CD4-positive, CD25-positive, alpha-beta regulatory T cell (primary cell): ENCODE data around the gene PDCD1. TPM values are rescaled to one million over a fixed set of nuclear protein-coding genes. Genes with fewer than 3 reads are reported as not detected.
"Not testable (repeated sequence)": the region's sequence is repeated elsewhere in the genome, so short reads cannot be mapped to it uniquely, and the experiment has no call there.

Experiments used
- ATAC-seq, 2 donors: fragments of 150-1000 bp; cut with Tn5 transposase; one replicate each; pipeline ENCODE4 v1.10.0; 2021; ENCODE audit warnings: low read depth in 2 of 2, moderate number of reproducible peaks in 2 of 2, moderate library complexity in 1 of 2
- DNase-seq, 3 donors: peaks; one replicate each; pipeline versions ENCODE4 v3.0.0 to v3.0.0-alpha.2; 2012 to 2022; ENCODE audit warnings: mixed read lengths in 1 of 3
- H3K27ac ChIP-seq: one replicate; pipeline ENCODE4 v1.7.0; 2013; ENCODE audit warnings: mild to moderate bottlenecking, low read length; ENCODE audit not compliant: insufficient read depth, poor library complexity, severe bottlenecking
- H3K27me3 ChIP-seq: one replicate; pipeline ENCODE4 v1.7.0; 2013; ENCODE audit warnings: low read length; ENCODE audit not compliant: control insufficient read depth, insufficient read depth
- H3K36me3 ChIP-seq: one replicate; pipeline ENCODE4 v1.7.0; 2013; ENCODE audit warnings: mild to moderate bottlenecking, low read length, moderate library complexity; ENCODE audit not compliant: control insufficient read depth, insufficient read depth
- H3K4me1 ChIP-seq: 2 replicates; pipeline ENCODE4 v1.7.0; 2013; ENCODE audit warnings: mild to moderate bottlenecking, low read length; ENCODE audit not compliant: insufficient read depth, control insufficient read depth, poor library complexity, severe bottlenecking
- H3K4me3 ChIP-seq: one replicate; pipeline ENCODE4 v1.7.0; 2013; ENCODE audit warnings: low read depth, mild to moderate bottlenecking, low read length, moderate library complexity
- H3K9me3 ChIP-seq, 2 experiments: 1 replicate in 1 of 2; 2 replicates in 1 of 2; pipeline ENCODE4 v1.7.0; 2013; ENCODE audit warnings: low read length in 2 of 2, mild to moderate bottlenecking in 1 of 2, moderate library complexity in 1 of 2; ENCODE audit not compliant: control insufficient read depth in 2 of 2
- H3K27ac Mint-ChIP-seq, 3 donors: one replicate each; pipeline ENCODE4 v1.8.0; 2020 to 2022; ENCODE audit warnings: mild to moderate bottlenecking in 3 of 3, mixed read lengths in 3 of 3, moderate library complexity in 2 of 3
- H3K27me3 Mint-ChIP-seq: one replicate; pipeline ENCODE4 v1.8.0; 2022; ENCODE audit warnings: mild to moderate bottlenecking, mixed read lengths
- H3K36me3 Mint-ChIP-seq: one replicate; pipeline ENCODE4 v1.8.0; 2020; ENCODE audit warnings: mixed read lengths
- H3K4me1 Mint-ChIP-seq, 4 donors: one replicate each; pipeline ENCODE4 v1.8.0; 2020 to 2022; ENCODE audit warnings: mixed read lengths in 4 of 4, mild to moderate bottlenecking in 1 of 4
- H3K4me3 Mint-ChIP-seq, 4 donors: one replicate each; pipeline ENCODE4 v1.8.0; 2020 to 2022; ENCODE audit warnings: mild to moderate bottlenecking in 4 of 4, mixed read lengths in 4 of 4, moderate library complexity in 3 of 4
- H3K9me3 Mint-ChIP-seq, 7 donors: one replicate each; pipeline ENCODE4 v1.8.0; 2020 to 2022; ENCODE audit warnings: mixed read lengths in 7 of 7, mild to moderate bottlenecking in 3 of 7, moderate library complexity in 2 of 7
- polyA plus RNA-seq, 4 donors: library from polyadenylated mRNA; unstranded; fragments of 300-500 nt; fragmentation: Illumina TruSeq; gene quantifications; one replicate each; pipeline ENCODE4 v1.2.3, GENCODE V29; 2021
- total RNA-seq: library from RNA; stranded (reverse); gene quantifications from one replicate; pipeline ENCODE4 v1.2.3, GENCODE V29; 2022

PDCD1 gene
- total and polyA plus RNA-seq, 5 donors from 2014 or later: 6.0 to 12.3 (median 7.2) TPM

- H3K9me3 ChIP-seq: no peaks in the 10 kb centered on the region
- Mint-ChIP-seq H3K36me3 (no peaks in the 10 kb centered on the region), H3K9me3 (no peaks in the 10 kb centered on the region), H3K4me3 (peak overlapping the region in 3 of 4 donors; percentile 54 to 74 (median 65)), H3K27ac (no peak overlapping the region), H3K27me3 (peaks cover 12% of the 10 kb centered on the region), H3K4me1 (peaks cover 0 to 11% (median 0%) of the 10 kb centered on the region in 4 donors)
- no peaks in the 10 kb centered on the region for H3K36me3 ChIP-seq
- H3K4me1 ChIP-seq: peaks cover 23% of the 10 kb centered on the region
- DNase-seq (peak in 1 of 3 donors; percentile 49), ATAC-seq (peak; percentile 51 to 52)
- no peak overlapping the region for H3K4me3 ChIP-seq
- H3K27ac ChIP-seq: no peak overlapping the region
- no peaks in the 10 kb centered on the region for H3K27me3 ChIP-seq
These were observed 55.0 kb downstream of the PDCD1 start for GRCh38 chr2:241803387-241804325.

- H3K36me3 ChIP-seq: no peaks in the 10 kb centered on the region
- peaks cover 9% of the 10 kb centered on the region for H3K27me3 Mint-ChIP-seq
- peaks cover 23% of the 10 kb centered on the region for H3K4me1 ChIP-seq
- no peak overlapping the region for H3K27ac Mint-ChIP-seq
- H3K36me3 Mint-ChIP-seq: no peaks in the 10 kb centered on the region
- ATAC-seq (no peak), DNase-seq (no peak)
- H3K27me3 ChIP-seq: no peaks in the 10 kb centered on the region
- H3K9me3 Mint-ChIP-seq: no peaks in the 10 kb centered on the region
- peaks cover 0 to 9% (median 0%) of the 10 kb centered on the region in 4 donors for H3K4me1 Mint-ChIP-seq
- H3K27ac ChIP-seq: no peak overlapping the region
- H3K4me3 ChIP-seq: no peak overlapping the region
- H3K9me3 ChIP-seq: no peaks in the 10 kb centered on the region
- H3K4me3 Mint-ChIP-seq: no peak overlapping the region
These were observed 56.0 kb downstream of the PDCD1 start for GRCh38 chr2:241802421-241803318.

- Mint-ChIP-seq H3K27ac (no peak overlapping the region), H3K4me3 (no peak overlapping the region), H3K27me3 (peaks cover 9% of the 10 kb centered on the region), H3K9me3 (no peaks in the 10 kb centered on the region), H3K36me3 (no peaks in the 10 kb centered on the region), H3K4me1 (peaks cover 0 to 9% (median 0%) of the 10 kb centered on the region in 4 donors)
- Histone ChIP-seq H3K27ac (no peak overlapping the region), H3K9me3 (no peaks in the 10 kb centered on the region), H3K27me3 (no peaks in the 10 kb centered on the region), H3K36me3 (no peaks in the 10 kb centered on the region), H3K4me3 (no peak overlapping the region), H3K4me1 (peaks cover 23% of the 10 kb centered on the region)
- DNase-seq: no peak
- ATAC-seq: no peak
These were observed 56.9 kb downstream of the PDCD1 start for GRCh38 chr2:241801611-241802420.

- not testable (repeated sequence) for H3K9me3 ChIP-seq, H3K9me3 Mint-ChIP-seq, H3K27ac ChIP-seq, H3K27ac Mint-ChIP-seq, H3K4me3 ChIP-seq, DNase-seq, H3K4me3 Mint-ChIP-seq, H3K36me3 Mint-ChIP-seq, H3K27me3 ChIP-seq, H3K27me3 Mint-ChIP-seq, H3K4me1 Mint-ChIP-seq, H3K36me3 ChIP-seq, ATAC-seq
- peaks cover 23% of the 10 kb centered on the region for H3K4me1 ChIP-seq
These were observed 58.3 kb downstream of the PDCD1 start for GRCh38 chr2:241800198-241800903.

Other genes with a start within 250 kb of the PDCD1 start
- 47.8 TPM for gene THAP4, start 221.7 kb downstream of the PDCD1 start, total RNA-seq
- 10 to 100 TPM; 37.5 to 42.8 (median 39.6) TPM for gene THAP4, start 221.7 kb downstream of the PDCD1 start, polyA plus RNA-seq
- 158 TPM for gene ATG4B, start 221.2 kb downstream of the PDCD1 start, total RNA-seq
- gene ATG4B, start 221.2 kb downstream of the PDCD1 start, polyA plus RNA-seq: 10 to 100 TPM; 43.7 to 59.6 (median 56.2) TPM
- 13.1 TPM for gene DTYMK, start 172.1 kb downstream of the PDCD1 start, total RNA-seq
- gene DTYMK, start 172.1 kb downstream of the PDCD1 start, polyA plus RNA-seq: 10 to 100 TPM; 32.2 to 45.6 (median 39.9) TPM
- 64.8 TPM for gene ING5, start 156.9 kb downstream of the PDCD1 start, total RNA-seq
- 10 to 100 TPM; 16.7 to 27.3 (median 19.1) TPM for gene ING5, start 156.9 kb downstream of the PDCD1 start, polyA plus RNA-seq
- 38.4 TPM for gene D2HGDH, start 124.3 kb downstream of the PDCD1 start, total RNA-seq
- gene D2HGDH, start 124.3 kb downstream of the PDCD1 start, polyA plus RNA-seq: 1 to 10 TPM in 3 of 4 donors, under 1 TPM in 1; 0.73 to 3.7 (median 3.0) TPM
- 1.1 TPM for gene GAL3ST2, start 82.1 kb downstream of the PDCD1 start, total RNA-seq
- not detected for gene GAL3ST2, start 82.1 kb downstream of the PDCD1 start, polyA plus RNA-seq
- 3.8 TPM for gene NEU4, start 49.7 kb downstream of the PDCD1 start, total RNA-seq
- under 1 TPM in 2 of 4 donors, not detected in 2; 0.16 to 0.67 TPM for gene NEU4, start 49.7 kb downstream of the PDCD1 start, polyA plus RNA-seq
- gene RTP5, start 10.8 kb upstream of the PDCD1 start, total RNA-seq: 0.44 TPM
- not detected for gene RTP5, start 10.8 kb upstream of the PDCD1 start, polyA plus RNA-seq